Measurements from ENCODE around the gene CSAG2. TPM values are rescaled to one million over a fixed set of nuclear protein-coding genes. Genes with fewer than 3 reads are reported as not detected.
"Not testable (repeated sequence)": the region's sequence is repeated elsewhere in the genome, so short reads cannot be mapped to it uniquely, and the experiment has no call there.

CSAG2 gene
- total and polyA plus RNA-seq, 4 donors, result not detected

GRCh38 chrX:152725409-152725808, 16.3 kb upstream of the CSAG2 start:
- 54% methylated on average over 6 of the region's 7 CpGs for WGBS (ENCODE audit: insufficient coverage)
- no peaks in the 10 kb centered on the region for H3K9me3 ChIP-seq (ENCODE audit: control insufficient read depth, insufficient read depth, low read length)
- no peak overlapping the region for H3K27ac ChIP-seq (ENCODE audit: low read depth, low read length)
- no peaks in the 10 kb centered on the region for H3K27me3 ChIP-seq (ENCODE audit: control insufficient read depth, insufficient read depth, low read length)
- H3K4me1 ChIP-seq (ENCODE audit: control insufficient read depth, insufficient read depth, low read length), result no peaks in the 10 kb centered on the region
- no peak overlapping the region for H3K4me3 ChIP-seq (ENCODE audit: low read depth, low read length)
- H3K36me3 ChIP-seq (ENCODE audit: control insufficient read depth, insufficient read depth, low read length), result no peaks in the 10 kb centered on the region
- no peak for DNase-seq (ENCODE audit: low read depth in 4 of 6, low spot score in 6 of 6)

- no CpG with 5 or more reads among the region's 35 CpGs for WGBS (ENCODE audit: insufficient coverage)
- H3K36me3 ChIP-seq (ENCODE audit: control insufficient read depth, insufficient read depth, low read length); H3K9me3 ChIP-seq (ENCODE audit: control insufficient read depth, insufficient read depth, low read length): not testable (repeated sequence)
Observed at GRCh38 chrX:152713815-152714787, 5.0 kb upstream of the CSAG2 start, which contains the start of gene MAGEA2B. Gene MAGEA2B (plus strand): TSS chrX:152714628. CDS start chrX:152717107, 2,479 bp downstream.

GRCh38 chrX:152713195-152713594, 4.1 kb upstream of the CSAG2 start:
- not testable (repeated sequence) for H3K9me3 ChIP-seq (ENCODE audit: control insufficient read depth, insufficient read depth, low read length); H3K27me3 ChIP-seq (ENCODE audit: control insufficient read depth, insufficient read depth, low read length); H3K4me3 ChIP-seq (ENCODE audit: low read depth, low read length); DNase-seq (ENCODE audit: low read depth in 4 of 6, low spot score in 6 of 6); H3K4me1 ChIP-seq (ENCODE audit: control insufficient read depth, insufficient read depth, low read length); H3K36me3 ChIP-seq (ENCODE audit: control insufficient read depth, insufficient read depth, low read length); H3K27ac ChIP-seq (ENCODE audit: low read depth, low read length)
- WGBS (ENCODE audit: insufficient coverage), result no CpG with 5 or more reads among the region's 5 CpGs

More at GRCh38 chrX:152713815-152714787, 5.0 kb upstream of the CSAG2 start, which contains the start of gene MAGEA2B:
- H3K4me1 ChIP-seq (ENCODE audit: control insufficient read depth, insufficient read depth, low read length); H3K27ac ChIP-seq (ENCODE audit: low read depth, low read length); DNase-seq (ENCODE audit: low read depth in 4 of 6, low spot score in 6 of 6); H3K4me3 ChIP-seq (ENCODE audit: low read depth, low read length); H3K27me3 ChIP-seq (ENCODE audit: control insufficient read depth, insufficient read depth, low read length): not testable (repeated sequence)

- H3K27ac ChIP-seq (ENCODE audit: low read depth, low read length); H3K4me3 ChIP-seq (ENCODE audit: low read depth, low read length); H3K36me3 ChIP-seq (ENCODE audit: control insufficient read depth, insufficient read depth, low read length); DNase-seq (ENCODE audit: low read depth in 4 of 6, low spot score in 6 of 6); H3K27me3 ChIP-seq (ENCODE audit: control insufficient read depth, insufficient read depth, low read length); H3K4me1 ChIP-seq (ENCODE audit: control insufficient read depth, insufficient read depth, low read length); H3K9me3 ChIP-seq (ENCODE audit: control insufficient read depth, insufficient read depth, low read length): not testable (repeated sequence)
- 53% methylated on average over 2 of the region's 7 CpGs for WGBS (ENCODE audit: insufficient coverage)
Observed at GRCh38 chrX:152706500-152706899, 2.6 kb downstream of the CSAG2 start.

GRCh38 chrX:152700390-152700789, 8.7 kb downstream of the CSAG2 start:
- H3K27ac ChIP-seq (ENCODE audit: low read depth, low read length); H3K9me3 ChIP-seq (ENCODE audit: control insufficient read depth, insufficient read depth, low read length); H3K36me3 ChIP-seq (ENCODE audit: control insufficient read depth, insufficient read depth, low read length); H3K4me3 ChIP-seq (ENCODE audit: low read depth, low read length); H3K27me3 ChIP-seq (ENCODE audit: control insufficient read depth, insufficient read depth, low read length); H3K4me1 ChIP-seq (ENCODE audit: control insufficient read depth, insufficient read depth, low read length): not testable (repeated sequence)
- peak in 1 of 6 donors; percentile 0 for DNase-seq (ENCODE audit: low read depth in 4 of 6, low spot score in 6 of 6)
- WGBS (ENCODE audit: insufficient coverage), result 86% methylated on average over 3 of the region's 5 CpGs

GRCh38 chrX:152697952-152698931, 10.8 kb downstream of the CSAG2 start, which contains the start of gene MAGEA3:
Gene MAGEA3 (plus strand): TSS chrX:152698794. CDS start chrX:152700833, 2,039 bp downstream.
- not testable (repeated sequence) for H3K27ac ChIP-seq (ENCODE audit: low read depth, low read length); DNase-seq (ENCODE audit: low read depth in 4 of 6, low spot score in 6 of 6); H3K9me3 ChIP-seq (ENCODE audit: control insufficient read depth, insufficient read depth, low read length); H3K27me3 ChIP-seq (ENCODE audit: control insufficient read depth, insufficient read depth, low read length); H3K4me1 ChIP-seq (ENCODE audit: control insufficient read depth, insufficient read depth, low read length); H3K36me3 ChIP-seq (ENCODE audit: control insufficient read depth, insufficient read depth, low read length); H3K4me3 ChIP-seq (ENCODE audit: low read depth, low read length)
- WGBS (ENCODE audit: insufficient coverage), result no CpG with 5 or more reads among the region's 34 CpGs

- not testable (repeated sequence) for H3K27ac ChIP-seq (ENCODE audit: low read depth, low read length); H3K4me1 ChIP-seq (ENCODE audit: control insufficient read depth, insufficient read depth, low read length); H3K9me3 ChIP-seq (ENCODE audit: control insufficient read depth, insufficient read depth, low read length); H3K27me3 ChIP-seq (ENCODE audit: control insufficient read depth, insufficient read depth, low read length); H3K4me3 ChIP-seq (ENCODE audit: low read depth, low read length); H3K36me3 ChIP-seq (ENCODE audit: control insufficient read depth, insufficient read depth, low read length); DNase-seq (ENCODE audit: low read depth in 4 of 6, low spot score in 6 of 6)
- no CpG with 5 or more reads among the region's 3 CpGs for WGBS (ENCODE audit: insufficient coverage)
Observed at GRCh38 chrX:152681012-152681411, 28.1 kb downstream of the CSAG2 start.

GRCh38 chrX:152674652-152675051, 34.4 kb downstream of the CSAG2 start:
- H3K27me3 ChIP-seq (ENCODE audit: control insufficient read depth, insufficient read depth, low read length); H3K4me1 ChIP-seq (ENCODE audit: control insufficient read depth, insufficient read depth, low read length); H3K36me3 ChIP-seq (ENCODE audit: control insufficient read depth, insufficient read depth, low read length); DNase-seq (ENCODE audit: low read depth in 4 of 6, low spot score in 6 of 6); H3K27ac ChIP-seq (ENCODE audit: low read depth, low read length); H3K9me3 ChIP-seq (ENCODE audit: control insufficient read depth, insufficient read depth, low read length); H3K4me3 ChIP-seq (ENCODE audit: low read depth, low read length): not testable (repeated sequence)
- WGBS (ENCODE audit: insufficient coverage), result 60% methylated on average over 1 of the region's 3 CpGs

GRCh38 chrX:152674135-152674534, 34.9 kb downstream of the CSAG2 start:
- H3K36me3 ChIP-seq (ENCODE audit: control insufficient read depth, insufficient read depth, low read length), result no peaks in the 10 kb centered on the region
- H3K4me3 ChIP-seq (ENCODE audit: low read depth, low read length), result no peak overlapping the region
- no peak for DNase-seq (ENCODE audit: low read depth in 4 of 6, low spot score in 6 of 6)
- H3K27me3 ChIP-seq (ENCODE audit: control insufficient read depth, insufficient read depth, low read length), result no peaks in the 10 kb centered on the region
- H3K27ac ChIP-seq (ENCODE audit: low read depth, low read length), result no peak overlapping the region
- H3K4me1 ChIP-seq (ENCODE audit: control insufficient read depth, insufficient read depth, low read length), result no peaks in the 10 kb centered on the region
- H3K9me3 ChIP-seq (ENCODE audit: control insufficient read depth, insufficient read depth, low read length), result no peaks in the 10 kb centered on the region
- WGBS (ENCODE audit: insufficient coverage), result no CpG with 5 or more reads among the region's 2 CpGs
